GM21515 (cell line): ENCODE measurements around the gene CLIC3.

ENCODE experiments used
- ATAC-seq: cut with Tn5 transposase; IDR thresholded peaks from one replicate; pipeline ENCODE4 v1.9.1; 2021; ENCODE audit not compliant: unreplicated experiment

CLIC3 gene

GRCh38 chr9:136983656-136984314 lies 12.6 kb downstream of the CLIC3 start:
- no peak for ATAC-seq

- no peak for ATAC-seq
Measured at GRCh38 chr9:136983167-136983566, 13.2 kb downstream of the CLIC3 start.

- ATAC-seq: no peak
Measured at GRCh38 chr9:136982232-136983051, 13.9 kb downstream of the CLIC3 start, which contains the start of gene LCNL1. Gene LCNL1 (plus strand): TSS chr9:136982993. CDS start chr9:136983587, 594 bp downstream.

GRCh38 chr9:136981588-136982231 lies 14.7 kb downstream of the CLIC3 start:
- no peak for ATAC-seq

- ATAC-seq: no peak
Measured at GRCh38 chr9:136980669-136981478, 15.5 kb downstream of the CLIC3 start.

- ATAC-seq: no peak
Measured at GRCh38 chr9:136979769-136980587, 16.4 kb downstream of the CLIC3 start.

GRCh38 chr9:136978865-136979544 lies 17.4 kb downstream of the CLIC3 start:
- ATAC-seq: no peak

- ATAC-seq: no peak
Measured at GRCh38 chr9:136978073-136978864, 18.1 kb downstream of the CLIC3 start.

- ATAC-seq: no peak
Measured at GRCh38 chr9:136977649-136978072, 18.7 kb downstream of the CLIC3 start.

- ATAC-seq: no peak
Measured at GRCh38 chr9:136977223-136977622, 19.1 kb downstream of the CLIC3 start, which contains the start of gene PTGDS. Gene PTGDS (plus strand): TSS chr9:136977504. CDS start chr9:136977579, 75 bp downstream.

- ATAC-seq: no peak
Measured at GRCh38 chr9:136975644-136976043, 20.7 kb downstream of the CLIC3 start.

- ATAC-seq: no peak
Measured at GRCh38 chr9:136974817-136975535, 21.4 kb downstream of the CLIC3 start.

- ATAC-seq: no peak
Measured at GRCh38 chr9:136973618-136974617, 22.4 kb downstream of the CLIC3 start.

- ATAC-seq: no peak
Measured at GRCh38 chr9:136972743-136973142, 23.6 kb downstream of the CLIC3 start.

GRCh38 chr9:136972335-136972734 lies 24.0 kb downstream of the CLIC3 start:
- ATAC-seq: no peak

GRCh38 chr9:136971746-136972145 lies 24.6 kb downstream of the CLIC3 start:
- no peak for ATAC-seq

- no peak for ATAC-seq
Measured at GRCh38 chr9:136970361-136970760, 26.0 kb downstream of the CLIC3 start.
